OCI-LY7 (cell line): Measurements from ENCODE around the gene GPC3. TPM values are rescaled to one million over a fixed set of nuclear protein-coding genes. Genes with fewer than 3 reads are reported as not detected.

Experiments used
- BruUV-seq: library from RNA; stranded (reverse); fragments of 400-500 nt; replicated peaks from 2 replicates; lab custom pipeline; 2021; lab: Mats Ljungman, UMichigan
- CTCF ChIA-PET: fragments of 300-600 bp; sonication (Branson Sonifier 250); formaldehyde crosslinking; loops from one replicate; lab custom pipeline; 2022; ENCODE audit warnings: antibody characterized with exemption; ENCODE audit not compliant: unreplicated experiment; lab: Charles Lee
- POLR2A ChIA-PET: fragments of 300-600 bp; sonication (Branson Sonifier 250); formaldehyde crosslinking; loops from one replicate; lab custom pipeline; 2022; ENCODE audit warnings: antibody characterized with exemption; lab: Charles Lee
- DNase-seq: peaks from one replicate; pipeline ENCODE4 v3.0.0-alpha.2; 2015; ENCODE audit warnings: low spot score
- H2AFZ ChIP-seq: fragments of 200-600 bp; sonication (generic), shearing (Covaris generic); 2 replicates; pipeline ENCODE4 v1.6.1; 2014; ENCODE audit warnings: mild to moderate bottlenecking, antibody characterized with exemption, low read length, moderate library complexity
- H3K27ac ChIP-seq: fragments of 200-600 bp; sonication (generic); 2 replicates; pipeline ENCODE4 v1.5.1; 2014; ENCODE audit warnings: mixed run types, low read depth, mild to moderate bottlenecking, moderate library complexity, low read length, inconsistent platforms; ENCODE audit not compliant: poor library complexity, severe bottlenecking
- H3K36me3 ChIP-seq: fragments of 200-600 bp; sonication (generic); 2 replicates; pipeline ENCODE4 v1.6.1; 2014; ENCODE audit warnings: mild to moderate bottlenecking, antibody characterized with exemption, low read length, moderate library complexity, mixed read lengths; ENCODE audit not compliant: insufficient read depth
- H3K4me1 ChIP-seq: fragments of 200-600 bp; sonication (generic); 2 replicates; pipeline ENCODE4 v1.5.1; 2014; ENCODE audit warnings: mild to moderate bottlenecking, low read length; ENCODE audit not compliant: insufficient read depth, poor library complexity, severe bottlenecking
- H3K4me2 ChIP-seq: fragments of 200-600 bp; sonication (generic); 2 replicates; pipeline ENCODE4 v1.6.1; 2014; ENCODE audit warnings: mild to moderate bottlenecking, low read length
- H3K4me3 ChIP-seq: fragments of 200-600 bp; sonication (generic); 2 replicates; pipeline ENCODE4 v1.5.1; 2014; ENCODE audit warnings: mild to moderate bottlenecking, low read depth, low read length; ENCODE audit not compliant: poor library complexity, severe bottlenecking
- H3K79me2 ChIP-seq: fragments of 200-600 bp; sonication (generic); 2 replicates; pipeline ENCODE4 v1.6.1; 2016; ENCODE audit warnings: low read depth, mild to moderate bottlenecking, low read length, moderate library complexity, mixed read lengths; ENCODE audit not compliant: insufficient read depth
- H3K9me2 ChIP-seq: fragments of 200-600 bp; sonication (generic); 2 replicates; pipeline ENCODE4 v1.6.1; 2016; ENCODE audit warnings: mild to moderate bottlenecking, low read length, mixed read lengths; ENCODE audit not compliant: insufficient read depth
- H3K9me3 ChIP-seq: fragments of 200-600 bp; sonication (generic); 2 replicates; pipeline ENCODE4 v1.6.1; 2014; ENCODE audit warnings: mild to moderate bottlenecking, mixed run types, low read length, mixed read lengths
- H4K20me1 ChIP-seq: fragments of 200-600 bp; sonication (generic); 2 replicates; pipeline ENCODE4 v1.6.1; 2014; ENCODE audit warnings: mild to moderate bottlenecking, antibody characterized with exemption, low read length, moderate library complexity, mixed read lengths; ENCODE audit not compliant: insufficient read depth
- EZH2phosphoT487 ChIP-seq: fragments of 200-600 bp; sonication (generic); IDR thresholded peaks from 2 replicates; pipeline ENCODE4 v1.6.1; 2018; ENCODE audit warnings: low read depth, borderline replicate concordance, mild to moderate bottlenecking, mixed run types, antibody characterized with exemption, low read length, moderate library complexity, mixed read lengths
- intact Hi-C: fragments of 100-400 bp; cut with micrococcal nuclease; formaldehyde crosslinking; loops from one replicate; pipeline ENCODE4 v1.10.0; 2022; ENCODE audit not compliant: unreplicated experiment
- total RNA-seq, 2 experiments: library from RNA; depleted of rRNA in 1 of 2; stranded (reverse); fragments of >200 nt in 1 of 2; shearing (Covaris generic) in 1 of 2; gene quantifications; 2 replicates each; pipeline ENCODE4 v1.2.3, GENCODE V29; 2014 to 2022
- TF ChIP-seq, protein P1 (sequence below): fragments of 200-600 bp; sonication (generic); conservative IDR thresholded peaks from 2 replicates; pipeline ENCODE4 v1.5.1; 2014; ENCODE audit warnings: mild to moderate bottlenecking, antibody characterized with exemption, low read length, moderate library complexity, mixed read lengths

Gene GPC3
- total RNA-seq, 2 experiments from 2014 or later, result not detected

DNA sequence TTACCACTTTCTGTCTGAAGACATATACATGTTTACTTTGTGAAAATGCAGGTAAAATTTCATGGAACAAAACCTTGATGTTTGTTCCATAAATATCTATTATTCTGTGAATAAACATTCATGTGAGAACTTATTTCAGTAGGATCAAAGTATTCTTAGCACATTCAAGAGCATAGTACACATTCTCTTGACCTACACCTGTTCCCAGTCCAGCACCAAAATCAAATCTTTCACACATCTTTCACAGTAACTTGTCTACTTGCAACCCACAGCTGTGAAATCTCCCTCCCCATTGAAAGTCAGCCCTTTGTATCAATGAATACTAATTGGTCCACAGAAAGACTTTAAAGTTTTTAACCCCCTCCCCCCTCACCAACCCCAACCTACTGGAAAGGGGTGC is 283.2 kb downstream of the GPC3 start:
- intact Hi-C loops, result no loop called here
- CTCF ChIA-PET, result no interaction called here
- no peaks in the 10 kb centered on the region for H3K9me2 ChIP-seq
- H3K4me1 ChIP-seq, result no peaks in the 10 kb centered on the region
- no TSS peak for BruUV-seq
- no peak overlapping the region for H2AFZ ChIP-seq
- no peak for DNase-seq
- H3K4me2 ChIP-seq, result no peak overlapping the region
- H3K36me3 ChIP-seq, result no peaks in the 10 kb centered on the region
- no peaks in the 10 kb centered on the region for H3K79me2 ChIP-seq
- no peak overlapping the region for H3K4me3 ChIP-seq
- TF ChIP-seq EZH2phosphoT487, result no peak
- TF ChIP-seq, protein P1, sequence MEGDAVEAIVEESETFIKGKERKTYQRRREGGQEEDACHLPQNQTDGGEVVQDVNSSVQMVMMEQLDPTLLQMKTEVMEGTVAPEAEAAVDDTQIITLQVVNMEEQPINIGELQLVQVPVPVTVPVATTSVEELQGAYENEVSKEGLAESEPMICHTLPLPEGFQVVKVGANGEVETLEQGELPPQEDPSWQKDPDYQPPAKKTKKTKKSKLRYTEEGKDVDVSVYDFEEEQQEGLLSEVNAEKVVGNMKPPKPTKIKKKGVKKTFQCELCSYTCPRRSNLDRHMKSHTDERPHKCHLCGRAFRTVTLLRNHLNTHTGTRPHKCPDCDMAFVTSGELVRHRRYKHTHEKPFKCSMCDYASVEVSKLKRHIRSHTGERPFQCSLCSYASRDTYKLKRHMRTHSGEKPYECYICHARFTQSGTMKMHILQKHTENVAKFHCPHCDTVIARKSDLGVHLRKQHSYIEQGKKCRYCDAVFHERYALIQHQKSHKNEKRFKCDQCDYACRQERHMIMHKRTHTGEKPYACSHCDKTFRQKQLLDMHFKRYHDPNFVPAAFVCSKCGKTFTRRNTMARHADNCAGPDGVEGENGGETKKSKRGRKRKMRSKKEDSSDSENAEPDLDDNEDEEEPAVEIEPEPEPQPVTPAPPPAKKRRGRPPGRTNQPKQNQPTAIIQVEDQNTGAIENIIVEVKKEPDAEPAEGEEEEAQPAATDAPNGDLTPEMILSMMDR, result no peak
- POLR2A ChIA-PET, result interaction anchor here (0.7 kb wide), 1 partner anchor 946 kb away, joined by 4 read pairs; no protein-coding TSS in a partner anchor
- no peak overlapping the region for H3K27ac ChIP-seq
- no peaks in the 10 kb centered on the region for H4K20me1 ChIP-seq
- H3K9me3 ChIP-seq, result no peaks in the 10 kb centered on the region

DNA sequence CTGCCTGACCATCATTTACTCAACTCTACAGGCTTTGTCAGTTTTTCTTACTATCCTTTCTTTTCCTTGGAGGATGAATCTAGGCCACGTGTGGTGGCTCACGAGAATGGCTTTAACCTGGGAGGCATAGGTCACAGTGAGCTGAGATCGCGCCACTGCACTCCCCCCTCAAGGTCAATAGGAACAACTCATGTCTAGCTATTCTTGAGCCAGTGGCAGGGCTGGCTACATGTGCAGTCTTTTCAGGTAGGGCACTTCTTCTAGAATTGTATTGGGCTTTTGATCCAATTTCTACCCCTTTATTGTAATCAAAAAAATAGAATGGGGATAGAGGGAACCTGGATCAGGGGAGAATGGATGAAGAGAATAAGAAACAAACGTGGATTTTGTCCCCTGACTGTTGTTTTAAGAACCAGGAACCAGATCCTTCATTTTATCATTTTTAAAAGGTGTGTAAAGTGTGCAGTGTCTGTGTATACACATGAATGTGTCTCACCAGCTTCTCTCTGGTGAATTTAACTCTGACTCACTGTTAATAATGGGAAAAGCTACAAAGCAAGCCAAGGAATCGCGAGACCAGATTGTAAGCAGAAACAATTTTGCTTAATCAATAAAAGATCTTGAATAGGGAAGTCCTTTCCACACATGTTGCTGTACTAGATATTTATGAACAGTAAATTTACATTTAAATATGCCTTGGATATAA is 286.2 kb downstream of the GPC3 start:
- H3K9me2 ChIP-seq, result no peaks in the 10 kb centered on the region
- H2AFZ ChIP-seq, result no peak overlapping the region
- DNase-seq, result no peak
- CTCF ChIA-PET, result no interaction called here
- no peaks in the 10 kb centered on the region for H3K9me3 ChIP-seq
- POLR2A ChIA-PET, result no interaction called here
- BruUV-seq, result no TSS peak
- no peaks in the 10 kb centered on the region for H4K20me1 ChIP-seq
- no peaks in the 10 kb centered on the region for H3K4me1 ChIP-seq
- no peak overlapping the region for H3K27ac ChIP-seq
- TF ChIP-seq, protein P1, result no peak
- TF ChIP-seq EZH2phosphoT487, result no peak
- no peaks in the 10 kb centered on the region for H3K36me3 ChIP-seq
- H3K79me2 ChIP-seq, result no peaks in the 10 kb centered on the region
- intact Hi-C loops, result no loop called here
- H3K4me3 ChIP-seq, result no peak overlapping the region
- H3K4me2 ChIP-seq, result no peak overlapping the region

DNA sequence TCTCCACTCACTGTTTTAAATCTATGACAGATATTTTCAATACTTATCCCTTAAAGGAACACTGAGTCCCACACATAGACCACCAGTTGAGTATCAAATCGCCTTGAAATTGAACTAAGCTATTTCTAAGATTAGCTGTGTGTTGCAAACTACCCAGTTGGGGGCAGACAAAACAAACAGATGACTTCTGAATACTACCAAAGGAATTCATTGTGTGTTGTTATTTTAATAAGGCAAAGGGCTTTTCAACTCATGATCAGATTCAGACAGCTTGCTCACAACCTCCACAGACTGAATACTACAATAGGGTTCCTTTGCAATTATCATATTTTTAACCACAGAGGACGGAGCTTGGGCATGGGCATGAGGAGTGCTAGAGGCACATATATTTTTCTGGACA is 287.1 kb downstream of the GPC3 start:
- H4K20me1 ChIP-seq, result no peaks in the 10 kb centered on the region

More for the DNA sequence above, 287.1 kb downstream of the GPC3 start:
- Histone ChIP-seq H3K27ac (no peak overlapping the region), H3K4me3 (no peak overlapping the region), H2AFZ (no peak overlapping the region), H3K4me2 (no peak overlapping the region), H3K9me3 (no peaks in the 10 kb centered on the region), H3K4me1 (no peaks in the 10 kb centered on the region), H3K9me2 (no peaks in the 10 kb centered on the region), H3K79me2 (no peaks in the 10 kb centered on the region), H3K36me3 (no peaks in the 10 kb centered on the region)
- CTCF ChIA-PET, result no interaction called here
- BruUV-seq, result no TSS peak
- TF ChIP-seq, protein P1, result no peak
- no peak for TF ChIP-seq EZH2phosphoT487
- POLR2A ChIA-PET, result interaction anchor here (0.6 kb wide), 1 partner anchor 282 kb away, joined by 3 read pairs; no protein-coding TSS in a partner anchor
- intact Hi-C loops, result no loop called here
- no peak for DNase-seq
